ENCODE results near the gene PRTN3.

Gene PRTN3

DNA sequence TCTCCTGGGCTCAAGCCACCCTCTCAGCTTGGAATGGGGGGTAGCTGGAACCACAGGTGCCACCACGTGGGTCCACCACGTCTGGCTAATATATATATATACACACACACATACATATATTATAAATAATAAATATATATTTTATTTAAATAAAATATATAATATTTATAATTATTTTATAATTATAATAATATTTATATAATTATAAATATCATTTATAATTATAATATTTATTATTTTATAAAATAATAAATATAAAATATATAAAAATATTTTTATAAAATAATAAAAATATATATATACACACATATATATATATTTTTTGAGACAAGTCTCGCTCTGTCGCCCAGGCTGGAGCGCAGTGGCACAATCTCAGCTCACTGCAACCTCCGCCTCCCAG is 13.8 kb downstream of the PRTN3 start:
- peaks cover 11% of the 10 kb centered on the region for H4K20me1 ChIP-seq
- H3K4me2 ChIP-seq = no peak overlapping the region
- TF ChIP-seq Cebpa-rat (IDR thresholded peaks at IDR 0.05) = no peak
- no peak overlapping the region for H3K4me3 ChIP-seq
- no peaks in the 10 kb centered on the region for H3K36me3 ChIP-seq
- peaks cover 54% of the 10 kb centered on the region for H3K27me3 ChIP-seq
- no peak overlapping the region for H3K9ac ChIP-seq
- peaks cover 10% of the 10 kb centered on the region; the same call in 1 of the 2 replicates for H3K4me1 ChIP-seq
- no peak overlapping the region for H3K27ac ChIP-seq
- H3K9me3 ChIP-seq = peaks cover 10% of the 10 kb centered on the region

GRCh38 chr19:855142-855541 is 14.3 kb downstream of the PRTN3 start:
- Histone ChIP-seq H3K9me3 (peaks cover 10% of the 10 kb centered on the region), H3K4me1 (peaks cover 15% of the 10 kb centered on the region; the same call in 1 of the 2 replicates), H3K27ac (no peak overlapping the region), H3K27me3 (peaks cover 55% of the 10 kb centered on the region), H3K36me3 (no peaks in the 10 kb centered on the region), H3K9ac (no peak overlapping the region), H3K4me2 (no peak overlapping the region), H3K4me3 (no peak overlapping the region), H4K20me1 (peaks cover 16% of the 10 kb centered on the region)
- no peak for TF ChIP-seq Cebpa-rat (IDR thresholded peaks at IDR 0.05)

- H4K20me1 ChIP-seq = peaks cover 16% of the 10 kb centered on the region
- H3K27ac ChIP-seq = no peak overlapping the region
- H3K4me3 ChIP-seq = no peak overlapping the region
- H3K4me1 ChIP-seq = peaks cover 17% of the 10 kb centered on the region
- H3K9me3 ChIP-seq = peaks cover 10% of the 10 kb centered on the region
- H3K36me3 ChIP-seq = no peaks in the 10 kb centered on the region
- no peak overlapping the region for H3K9ac ChIP-seq
- peaks cover 55% of the 10 kb centered on the region for H3K27me3 ChIP-seq
- no peak for TF ChIP-seq Cebpa-rat (IDR thresholded peaks at IDR 0.05)
- no peak overlapping the region for H3K4me2 ChIP-seq
Measured at GRCh38 chr19:855566-856120, 14.8 kb downstream of the PRTN3 start.

DNA sequence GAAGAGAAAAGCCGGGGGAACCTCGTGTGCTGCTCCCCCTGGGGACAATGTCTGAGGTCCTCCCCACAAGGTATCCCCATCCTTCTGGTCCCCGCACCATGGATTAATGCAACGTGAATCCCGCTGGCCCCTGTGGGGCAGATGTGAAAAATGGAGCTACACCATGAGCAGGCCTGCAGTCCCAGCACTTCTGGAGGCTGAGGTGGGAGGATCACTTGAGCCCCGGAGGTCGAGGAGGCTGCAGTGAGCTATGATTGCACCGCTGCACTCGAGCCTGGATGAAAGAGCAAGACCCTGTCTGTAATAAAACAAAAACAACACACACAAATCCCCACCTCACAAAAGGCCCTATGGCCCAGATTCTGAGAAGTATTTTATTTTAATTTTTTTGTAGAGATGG is 17.5 kb downstream of the PRTN3 start:
- no peak overlapping the region for H3K4me3 ChIP-seq
- H3K9ac ChIP-seq = no peak overlapping the region
- TF ChIP-seq Cebpa-rat (IDR thresholded peaks at IDR 0.05) = no peak
- H3K4me1 ChIP-seq = peaks cover 27% of the 10 kb centered on the region
- peaks cover 16% of the 10 kb centered on the region for H4K20me1 ChIP-seq
- peaks cover 10% of the 10 kb centered on the region for H3K9me3 ChIP-seq
- H3K4me2 ChIP-seq = no peak overlapping the region
- H3K27me3 ChIP-seq = peaks cover 52% of the 10 kb centered on the region
- no peak overlapping the region for H3K27ac ChIP-seq
- no peaks in the 10 kb centered on the region for H3K36me3 ChIP-seq

DNA sequence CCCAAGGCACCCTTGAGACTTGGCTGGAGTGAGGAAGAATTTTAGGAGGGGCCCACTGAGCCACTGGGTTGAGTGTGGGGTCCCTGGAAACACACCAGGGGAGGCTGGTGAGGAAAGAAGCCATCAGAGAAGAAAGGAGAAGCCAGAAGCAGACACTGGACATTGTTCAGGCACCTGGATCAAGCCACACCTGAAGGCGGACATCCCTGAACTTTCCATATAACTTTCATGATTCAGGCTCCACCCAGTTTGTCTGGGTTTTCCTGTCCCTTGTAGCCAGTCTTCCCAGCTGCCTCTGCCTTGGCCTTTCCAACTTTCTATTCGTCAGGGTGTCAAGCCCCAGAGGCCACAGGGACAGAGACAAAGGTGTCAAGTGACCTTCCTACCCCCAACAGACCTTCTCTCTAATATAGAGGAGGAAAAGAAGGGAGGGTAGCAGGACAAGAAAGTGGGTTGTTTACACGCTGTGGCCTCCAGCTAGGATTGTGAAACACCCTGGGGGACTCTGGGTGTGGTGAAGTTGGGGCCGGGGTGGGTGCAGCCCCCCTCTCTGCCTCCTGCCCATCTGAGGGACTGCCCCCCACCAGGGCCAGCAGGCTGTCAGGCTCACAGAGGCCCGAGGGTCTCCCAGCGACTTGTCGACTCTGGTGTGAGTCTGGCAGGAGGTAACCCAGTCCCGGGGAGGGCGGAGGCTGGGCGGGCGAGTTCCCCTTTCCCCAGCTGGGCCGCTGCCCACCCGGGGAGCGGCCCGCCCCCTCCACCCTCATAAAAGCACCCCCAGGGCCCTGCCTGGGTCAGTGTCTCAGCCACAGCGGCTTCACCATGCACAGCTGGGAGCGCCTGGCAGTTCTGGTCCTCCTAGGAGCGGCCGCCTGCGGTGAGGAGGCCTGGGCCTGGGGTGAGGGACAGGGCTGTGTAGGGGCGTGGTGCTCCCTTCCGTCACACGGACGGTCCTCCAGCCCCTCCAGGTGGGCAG is 18.4 kb downstream of the PRTN3 start, which contains the start of gene CFD:
Gene CFD (plus strand): TSS at position 797 of the 976 bp plus-strand sequence. CDS start 26 bp downstream, at position 823.
- Histone ChIP-seq H3K4me1 (peaks cover 36% of the 10 kb centered on the region), H3K27ac (no peak within 1 kb of the TSS), H3K27me3 (peaks cover 54% of the 10 kb centered on the region), H3K4me3 (peak within 1 kb of the TSS; percentile 57), H3K36me3 (no peaks in the 10 kb centered on the region), H3K9me3 (peaks cover 10% of the 10 kb centered on the region), H3K4me2 (peak within 1 kb of the TSS; percentile 65), H3K9ac (no peak within 1 kb of the TSS), H4K20me1 (peaks cover 16% of the 10 kb centered on the region)
- TF ChIP-seq Cebpa-rat (IDR thresholded peaks at IDR 0.05) = no peak

DNA sequence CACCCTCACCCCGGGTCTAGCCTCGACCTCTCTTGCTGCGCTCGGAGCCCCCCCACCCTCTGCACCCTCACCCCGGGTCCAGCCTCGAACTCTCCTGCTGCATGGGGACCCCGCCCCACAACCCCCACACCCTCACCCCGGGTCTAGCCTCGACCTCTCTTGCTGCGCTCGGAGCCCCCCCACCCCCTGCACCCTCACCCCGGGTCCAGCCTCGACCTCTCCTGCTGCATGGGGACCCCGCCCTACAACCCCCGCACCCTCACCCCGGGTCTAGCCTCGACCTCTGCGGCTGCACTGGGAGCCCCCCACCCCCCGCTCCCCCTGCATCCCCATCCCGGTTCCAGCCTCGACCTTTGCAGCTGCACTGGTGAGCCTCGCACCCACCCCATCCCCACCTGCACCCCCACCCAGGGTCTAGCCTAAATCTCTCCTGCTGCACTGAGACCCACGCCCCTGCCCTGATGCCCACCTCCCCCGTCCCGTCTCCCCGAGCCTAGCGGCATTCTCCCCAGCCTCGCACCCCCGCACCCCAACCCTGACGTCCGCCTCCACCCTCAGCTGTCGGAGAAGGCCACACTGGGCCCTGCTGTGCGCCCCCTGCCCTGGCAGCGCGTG is 20.4 kb downstream of the PRTN3 start:
- peaks cover 54% of the 10 kb centered on the region for H3K27me3 ChIP-seq
- no peak overlapping the region for H3K4me3 ChIP-seq
- H3K4me1 ChIP-seq = peaks cover 48% of the 10 kb centered on the region
- no peak overlapping the region for H3K27ac ChIP-seq
- H3K4me2 ChIP-seq = peak overlapping the region; percentile 39
- no peak for TF ChIP-seq Cebpa-rat (IDR thresholded peaks at IDR 0.05)
- peaks cover 10% of the 10 kb centered on the region for H3K9me3 ChIP-seq
- no peaks in the 10 kb centered on the region for H3K36me3 ChIP-seq
- H4K20me1 ChIP-seq = peaks cover 16% of the 10 kb centered on the region
- H3K9ac ChIP-seq = no peak overlapping the region

- no peak overlapping the region for H3K4me3 ChIP-seq
- peaks cover 51% of the 10 kb centered on the region for H3K4me1 ChIP-seq
- H4K20me1 ChIP-seq = peaks cover 16% of the 10 kb centered on the region
- no peaks in the 10 kb centered on the region for H3K36me3 ChIP-seq
- TF ChIP-seq Cebpa-rat (IDR thresholded peaks at IDR 0.05) = no peak
- H3K9me3 ChIP-seq = peaks cover 10% of the 10 kb centered on the region
- peak overlapping the region; percentile 92; the same call in 1 of the 2 replicates for H3K4me2 ChIP-seq
- H3K9ac ChIP-seq = no peak overlapping the region
- peaks cover 54% of the 10 kb centered on the region for H3K27me3 ChIP-seq
- H3K27ac ChIP-seq = no peak overlapping the region
Measured at GRCh38 chr19:861756-862580, 21.2 kb downstream of the PRTN3 start.

GRCh38 chr19:862581-863314 is 21.9 kb downstream of the PRTN3 start:
- Histone ChIP-seq H3K36me3 (peaks cover 3% of the 10 kb centered on the region), H3K4me2 (peak overlapping the region; percentile 92), H3K4me3 (peak overlapping the region; percentile 60), H3K9me3 (peaks cover 10% of the 10 kb centered on the region), H4K20me1 (peaks cover 16% of the 10 kb centered on the region), H3K27ac (no peak overlapping the region), H3K27me3 (peaks cover 50% of the 10 kb centered on the region), H3K4me1 (peaks cover 56% of the 10 kb centered on the region), H3K9ac (no peak overlapping the region)
- TF ChIP-seq Cebpa-rat (IDR thresholded peaks at IDR 0.05) = no peak

DNA sequence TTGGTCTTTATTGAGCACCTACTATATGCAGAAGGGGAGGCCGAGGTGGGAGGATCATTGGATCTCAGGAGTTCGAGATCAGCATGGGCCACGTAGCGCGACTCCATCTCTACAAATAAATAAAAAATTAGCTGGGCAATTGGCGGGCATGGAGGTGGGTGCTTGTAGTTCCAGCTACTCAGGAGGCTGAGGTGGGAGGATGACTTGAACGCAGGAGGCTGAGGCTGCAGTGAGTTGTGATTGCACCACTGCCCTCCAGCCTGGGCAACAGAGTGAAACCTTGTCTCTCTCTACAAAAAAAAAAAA is 22.5 kb downstream of the PRTN3 start:
- H3K4me2 ChIP-seq = peak overlapping the region; percentile 92
- H3K4me1 ChIP-seq = peaks cover 59% of the 10 kb centered on the region
- no peak for TF ChIP-seq Cebpa-rat (IDR thresholded peaks at IDR 0.05)
- H3K27ac ChIP-seq = no peak overlapping the region
- peak overlapping the region; percentile 60 for H3K4me3 ChIP-seq
- H3K9ac ChIP-seq = 0 out of 2 replicates have a peak overlapping the region, but pooled peaks have one; percentile 41
- peaks cover 45% of the 10 kb centered on the region for H3K27me3 ChIP-seq
- H4K20me1 ChIP-seq = peaks cover 16% of the 10 kb centered on the region
- peaks cover 9% of the 10 kb centered on the region for H3K9me3 ChIP-seq
- peaks cover 8% of the 10 kb centered on the region for H3K36me3 ChIP-seq

All from BLaER1 (cell line).